HEK293 (cell line): ENCODE measurements around the gene CARS1.

Experiments
- GLI2 ChIP-seq: fragments of 450-650 bp; formaldehyde crosslinking; IDR thresholded peaks from 2 replicates; pipeline ENCODE4; 2017; ENCODE audit warnings: missing biosample characterization, missing genetic modification characterization, low read depth, borderline replicate concordance
- HOXC10 ChIP-seq: sonication (generic); formaldehyde crosslinking; IDR thresholded peaks from 2 replicates; pipeline ENCODE4 v1.8.1; 2023; ENCODE audit warnings: mild to moderate bottlenecking, missing genetic modification reagents
- RBAK ChIP-seq: fragments of 450-650 bp; formaldehyde crosslinking; IDR thresholded peaks from 2 replicates; pipeline ENCODE4 v1.5.1; 2016; ENCODE audit warnings: missing biosample characterization, missing genetic modification characterization
- SETDB1 ChIP-seq: IDR thresholded peaks from one replicate; pipeline ENCODE4 v1.6.1; 2017; ENCODE audit warnings: mild to moderate bottlenecking, low read length, moderate library complexity, mixed read lengths; ENCODE audit not compliant: insufficient read length
- SP3 ChIP-seq: fragments of 450-650 bp; formaldehyde crosslinking; IDR thresholded peaks from 2 replicates; pipeline ENCODE4 v1.5.1; 2016; ENCODE audit warnings: missing biosample characterization, missing genetic modification characterization
- TCF7L2 ChIP-seq: IDR thresholded peaks from 2 replicates; pipeline ENCODE4 v1.6.1; 2011; ENCODE audit warnings: low read depth, mild to moderate bottlenecking, inconsistent platforms, low read length, moderate library complexity, borderline replicate concordance
- WT1 ChIP-seq: fragments of 450-650 bp; formaldehyde crosslinking; IDR thresholded peaks from 2 replicates; pipeline ENCODE4 v1.5.1; 2016; ENCODE audit warnings: missing biosample characterization, missing genetic modification characterization
- YY1 ChIP-seq: fragments of 450-650 bp; formaldehyde crosslinking; IDR thresholded peaks from 2 replicates; pipeline ENCODE4 v1.5.1; 2018; ENCODE audit warnings: missing biosample characterization, missing genetic modification characterization
- YY2 ChIP-seq: fragments of 450-650 bp; formaldehyde crosslinking; IDR thresholded peaks from 2 replicates; pipeline ENCODE4 v1.5.1; 2016; ENCODE audit warnings: missing biosample characterization, missing genetic modification characterization
- ZBTB17 ChIP-seq: fragments of 450-650 bp; formaldehyde crosslinking; IDR thresholded peaks from 2 replicates; pipeline ENCODE4 v1.5.1; 2016; ENCODE audit warnings: missing biosample characterization, missing genetic modification characterization
- ZBTB48 ChIP-seq: fragments of 450-650 bp; formaldehyde crosslinking; IDR thresholded peaks from 2 replicates; pipeline ENCODE4 v1.5.1; 2016; ENCODE audit warnings: missing biosample characterization, missing genetic modification characterization
- ZEB2 ChIP-seq: fragments of 450-650 bp; formaldehyde crosslinking; IDR thresholded peaks from 2 replicates; pipeline ENCODE4 v1.5.1; 2016; ENCODE audit warnings: missing biosample characterization, missing genetic modification characterization
- ZFP3 ChIP-seq: fragments of 450-650 bp; formaldehyde crosslinking; IDR thresholded peaks from 2 replicates; pipeline ENCODE4 v1.5.1; 2016; ENCODE audit warnings: low read depth, missing biosample characterization, missing genetic modification characterization
- ZFP37 ChIP-seq: fragments of 450-650 bp; formaldehyde crosslinking; IDR thresholded peaks from 2 replicates; pipeline ENCODE4 v1.5.1; 2016; ENCODE audit warnings: missing biosample characterization, missing genetic modification characterization
- ZFP69B ChIP-seq: fragments of 450-650 bp; formaldehyde crosslinking; IDR thresholded peaks from 2 replicates; pipeline ENCODE4 v1.5.1; 2016; ENCODE audit warnings: missing biosample characterization, missing genetic modification characterization
- ZNF10 ChIP-seq: fragments of 450-650 bp; formaldehyde crosslinking; IDR thresholded peaks from 2 replicates; pipeline ENCODE4 v1.5.1; 2017; ENCODE audit warnings: missing biosample characterization, missing genetic modification characterization
- ZNF133 ChIP-seq: fragments of 450-650 bp; formaldehyde crosslinking; IDR thresholded peaks from 2 replicates; pipeline ENCODE4 v1.5.1; 2016; ENCODE audit warnings: missing biosample characterization, missing genetic modification characterization
- ZNF16 ChIP-seq: fragments of 450-650 bp; formaldehyde crosslinking; IDR thresholded peaks from 2 replicates; pipeline ENCODE4 v1.5.1; 2016; ENCODE audit warnings: low read depth, missing biosample characterization, missing genetic modification characterization
- ZNF248 ChIP-seq: fragments of 450-650 bp; formaldehyde crosslinking; IDR thresholded peaks from 2 replicates; pipeline ENCODE4 v1.5.1; 2017; ENCODE audit warnings: missing biosample characterization, missing genetic modification characterization
- ZNF335 ChIP-seq: fragments of 450-650 bp; formaldehyde crosslinking; conservative IDR thresholded peaks from 2 replicates; pipeline ENCODE4 v1.5.1; 2016; ENCODE audit warnings: missing biosample characterization, missing genetic modification characterization
- ZNF341 ChIP-seq: fragments of 450-650 bp; formaldehyde crosslinking; IDR thresholded peaks from 2 replicates; pipeline ENCODE4; 2016; ENCODE audit warnings: low read depth, missing biosample characterization, missing genetic modification characterization
- ZNF366 ChIP-seq: fragments of 450-650 bp; formaldehyde crosslinking; conservative IDR thresholded peaks from 2 replicates; pipeline ENCODE4 v1.5.1; 2016; ENCODE audit warnings: missing biosample characterization, missing genetic modification characterization
- ZNF37A ChIP-seq: fragments of 450-650 bp; IDR thresholded peaks from 2 replicates; pipeline ENCODE4 v1.5.1; 2018; ENCODE audit warnings: missing biosample characterization, missing genetic modification characterization
- ZNF501 ChIP-seq: fragments of 450-650 bp; formaldehyde crosslinking; IDR thresholded peaks from 2 replicates; pipeline ENCODE4 v1.5.1; 2016; ENCODE audit warnings: missing biosample characterization, missing genetic modification characterization
- ZNF558 ChIP-seq: fragments of 450-650 bp; formaldehyde crosslinking; IDR thresholded peaks from 2 replicates; pipeline ENCODE4 v1.5.1; 2016; ENCODE audit warnings: missing biosample characterization, missing genetic modification characterization
- ZNF561 ChIP-seq: fragments of 450-650 bp; IDR thresholded peaks from 2 replicates; pipeline ENCODE4 v1.5.1; 2018; ENCODE audit warnings: missing biosample characterization, missing genetic modification characterization, borderline replicate concordance
- ZNF626 ChIP-seq: fragments of 450-650 bp; sonication (Bioruptor Pico); formaldehyde crosslinking; IDR thresholded peaks from 2 replicates; pipeline ENCODE4 v1.5.1; 2018; ENCODE audit warnings: missing biosample characterization, missing genetic modification characterization, inconsistent platforms
- ZNF664 ChIP-seq: fragments of 450-650 bp; formaldehyde crosslinking; IDR thresholded peaks from 2 replicates; pipeline ENCODE4 v1.5.1; 2016; ENCODE audit warnings: missing biosample characterization, missing genetic modification characterization
- ZNF747 ChIP-seq: fragments of 450-650 bp; formaldehyde crosslinking; IDR thresholded peaks from 2 replicates; pipeline ENCODE4 v1.5.1; 2016; ENCODE audit warnings: missing biosample characterization, missing genetic modification characterization
- ZSCAN23 ChIP-seq: fragments of 450-650 bp; formaldehyde crosslinking; IDR thresholded peaks from 2 replicates; pipeline ENCODE4 v1.5.1; 2016; ENCODE audit warnings: missing biosample characterization, missing genetic modification characterization
- ZSCAN30 ChIP-seq: fragments of 450-650 bp; IDR thresholded peaks from 2 replicates; pipeline ENCODE4 v1.5.1; 2018; ENCODE audit warnings: missing biosample characterization, mild to moderate bottlenecking, missing genetic modification characterization, moderate library complexity
- TF ChIP-seq, protein P1 (sequence below): fragments of 450-650 bp; formaldehyde crosslinking; optimal IDR thresholded peaks from 2 replicates; pipeline ENCODE3; 2016; ENCODE audit warnings: missing biosample characterization, mild to moderate bottlenecking, missing genetic modification characterization
- TF ChIP-seq, protein P2 (sequence below): fragments of 450-650 bp; formaldehyde crosslinking; IDR thresholded peaks from 2 replicates; pipeline ENCODE4 v1.5.1; 2016; ENCODE audit warnings: missing biosample characterization, missing genetic modification characterization
- TF ChIP-seq, protein P3 (sequence below): fragments of 450-650 bp; formaldehyde crosslinking; IDR thresholded peaks from 2 replicates; pipeline ENCODE4 v1.5.1; 2017; ENCODE audit warnings: missing biosample characterization, mild to moderate bottlenecking, missing genetic modification characterization, moderate library complexity
- TF ChIP-seq, protein P4 (sequence below): fragments of 450-650 bp; formaldehyde crosslinking; IDR thresholded peaks from 2 replicates; pipeline ENCODE4 v1.5.1; 2016; ENCODE audit warnings: missing biosample characterization, missing genetic modification characterization

CARS1 gene

DNA sequence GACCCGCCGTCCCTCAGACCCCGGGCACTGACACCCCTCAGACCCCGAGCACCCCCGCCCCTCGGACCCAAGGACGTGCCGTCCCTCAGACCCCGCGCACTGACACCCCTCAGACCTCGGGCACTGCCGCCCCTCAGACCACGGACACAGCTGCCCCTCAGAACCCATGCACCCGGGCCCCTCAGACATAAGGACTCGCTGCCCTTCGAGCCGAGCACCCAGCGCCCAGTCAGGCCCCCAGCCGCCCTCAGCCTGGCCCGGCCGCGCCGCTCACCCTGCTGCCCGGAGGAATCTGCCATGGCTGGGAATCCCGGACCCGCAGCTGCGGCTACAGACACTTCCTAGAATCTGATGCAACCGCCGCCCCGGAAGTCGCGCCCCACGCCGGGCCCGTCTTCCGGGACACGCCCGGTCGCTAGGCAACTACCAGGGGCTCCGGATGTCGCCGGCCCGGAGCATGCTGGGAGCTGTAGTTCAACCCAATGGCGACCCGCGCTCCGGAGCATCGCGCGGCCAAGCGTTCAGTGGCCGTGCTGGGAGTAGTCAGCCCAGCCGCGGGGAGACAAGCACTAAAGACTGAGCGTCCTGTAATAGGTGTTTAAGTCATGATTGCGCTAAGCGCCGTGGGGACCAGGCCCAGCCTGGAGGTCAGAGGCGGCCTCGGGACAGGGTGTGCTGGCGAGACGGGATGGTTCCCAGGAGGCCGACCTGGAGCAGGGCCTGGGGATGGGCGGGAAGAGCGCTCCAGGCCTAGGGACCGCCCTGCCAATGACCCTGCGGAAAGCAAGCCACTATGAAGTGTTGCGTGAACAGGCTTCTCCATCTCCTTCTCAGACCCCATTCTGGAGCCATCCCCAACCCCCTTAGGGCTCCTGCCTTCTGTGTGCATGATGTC lies at the start of gene CARS1 (continued):
- TF ChIP-seq ZBTB17 (tag by site-specific recombination): peak; percentile 87
- no peak for TF ChIP-seq ZNF248 (tag by site-specific recombination)
- TF ChIP-seq ZEB2: peak; percentile 33; the same call in 1 of the 2 replicates
- no peak; the same call in 1 of the 2 replicates for TF ChIP-seq HOXC10 (CRISPR knock-in tag)
- no peak for TF ChIP-seq ZSCAN23 (tag by site-specific recombination)
- no peak for TF ChIP-seq ZNF664
- TF ChIP-seq, protein P1, sequence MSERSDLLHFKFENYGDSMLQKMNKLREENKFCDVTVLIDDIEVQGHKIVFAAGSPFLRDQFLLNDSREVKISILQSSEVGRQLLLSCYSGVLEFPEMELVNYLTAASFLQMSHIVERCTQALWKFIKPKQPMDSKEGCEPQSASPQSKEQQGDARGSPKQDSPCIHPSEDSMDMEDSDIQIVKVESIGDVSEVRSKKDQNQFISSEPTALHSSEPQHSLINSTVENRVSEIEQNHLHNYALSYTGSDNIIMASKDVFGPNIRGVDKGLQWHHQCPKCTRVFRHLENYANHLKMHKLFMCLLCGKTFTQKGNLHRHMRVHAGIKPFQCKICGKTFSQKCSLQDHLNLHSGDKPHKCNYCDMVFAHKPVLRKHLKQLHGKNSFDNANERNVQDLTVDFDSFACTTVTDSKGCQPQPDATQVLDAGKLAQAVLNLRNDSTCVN: peak; percentile 69
- TF ChIP-seq, protein P2, sequence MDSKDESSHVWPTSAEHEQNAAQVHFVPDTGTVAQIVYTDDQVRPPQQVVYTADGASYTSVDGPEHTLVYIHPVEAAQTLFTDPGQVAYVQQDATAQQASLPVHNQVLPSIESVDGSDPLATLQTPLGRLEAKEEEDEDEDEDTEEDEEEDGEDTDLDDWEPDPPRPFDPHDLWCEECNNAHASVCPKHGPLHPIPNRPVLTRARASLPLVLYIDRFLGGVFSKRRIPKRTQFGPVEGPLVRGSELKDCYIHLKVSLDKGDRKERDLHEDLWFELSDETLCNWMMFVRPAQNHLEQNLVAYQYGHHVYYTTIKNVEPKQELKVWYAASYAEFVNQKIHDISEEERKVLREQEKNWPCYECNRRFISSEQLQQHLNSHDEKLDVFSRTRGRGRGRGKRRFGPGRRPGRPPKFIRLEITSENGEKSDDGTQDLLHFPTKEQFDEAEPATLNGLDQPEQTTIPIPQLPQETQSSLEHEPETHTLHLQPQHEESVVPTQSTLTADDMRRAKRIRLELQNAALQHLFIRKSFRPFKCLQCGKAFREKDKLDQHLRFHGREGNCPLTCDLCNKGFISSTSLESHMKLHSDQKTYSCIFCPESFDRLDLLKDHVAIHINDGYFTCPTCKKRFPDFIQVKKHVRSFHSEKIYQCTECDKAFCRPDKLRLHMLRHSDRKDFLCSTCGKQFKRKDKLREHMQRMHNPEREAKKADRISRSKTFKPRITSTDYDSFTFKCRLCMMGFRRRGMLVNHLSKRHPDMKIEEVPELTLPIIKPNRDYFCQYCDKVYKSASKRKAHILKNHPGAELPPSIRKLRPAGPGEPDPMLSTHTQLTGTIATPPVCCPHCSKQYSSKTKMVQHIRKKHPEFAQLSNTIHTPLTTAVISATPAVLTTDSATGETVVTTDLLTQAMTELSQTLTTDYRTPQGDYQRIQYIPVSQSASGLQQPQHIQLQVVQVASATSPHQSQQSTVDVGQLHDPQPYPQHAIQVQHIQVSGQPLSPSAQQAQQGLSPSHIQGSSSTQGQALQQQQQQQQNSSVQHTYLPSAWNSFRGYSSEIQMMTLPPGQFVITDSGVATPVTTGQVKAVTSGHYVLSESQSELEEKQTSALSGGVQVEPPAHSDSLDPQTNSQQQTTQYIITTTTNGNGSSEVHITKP (tag by site-specific recombination): peak; percentile 22; the same call in 1 of the 2 replicates
- no peak for TF ChIP-seq ZNF626 (tag by site-specific recombination)
- peak; percentile 42; the same call in 1 of the 2 replicates for TF ChIP-seq ZSCAN30
- TF ChIP-seq ZNF501 (tag by site-specific recombination): 0 out of 2 replicates have a peak, but pooled peaks have one; percentile 80
- no peak for TF ChIP-seq SETDB1
- peak; percentile 50; the same call in 1 of the 2 replicates for TF ChIP-seq ZFP69B (tag by site-specific recombination)
- TF ChIP-seq TCF7L2: no peak
- TF ChIP-seq, protein P3, sequence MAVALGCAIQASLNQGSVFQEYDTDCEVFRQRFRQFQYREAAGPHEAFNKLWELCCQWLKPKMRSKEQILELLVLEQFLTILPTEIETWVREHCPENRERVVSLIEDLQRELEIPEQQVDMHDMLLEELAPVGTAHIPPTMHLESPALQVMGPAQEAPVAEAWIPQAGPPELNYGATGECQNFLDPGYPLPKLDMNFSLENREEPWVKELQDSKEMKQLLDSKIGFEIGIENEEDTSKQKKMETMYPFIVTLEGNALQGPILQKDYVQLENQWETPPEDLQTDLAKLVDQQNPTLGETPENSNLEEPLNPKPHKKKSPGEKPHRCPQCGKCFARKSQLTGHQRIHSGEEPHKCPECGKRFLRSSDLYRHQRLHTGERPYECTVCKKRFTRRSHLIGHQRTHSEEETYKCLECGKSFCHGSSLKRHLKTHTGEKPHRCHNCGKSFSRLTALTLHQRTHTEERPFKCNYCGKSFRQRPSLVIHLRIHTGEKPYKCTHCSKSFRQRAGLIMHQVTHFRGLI (tag by site-specific recombination): peak; percentile 71; the same call in 1 of the 2 replicates
- no peak for TF ChIP-seq ZNF366
- no peak for TF ChIP-seq ZNF747 (tag by site-specific recombination)
- TF ChIP-seq WT1: 0 out of 2 replicates have a peak, but pooled peaks have one; percentile 8
- no peak for TF ChIP-seq ZNF558 (tag by site-specific recombination)
- no peak for TF ChIP-seq ZNF16 (tag by site-specific recombination)
- TF ChIP-seq ZNF10 (tag by site-specific recombination): no peak
- no peak for TF ChIP-seq RBAK (tag by site-specific recombination)
- TF ChIP-seq YY2 (tag by site-specific recombination): peak; percentile 79
- TF ChIP-seq ZNF37A (tag by site-specific recombination): no peak
- TF ChIP-seq ZFP37 (tag by site-specific recombination): peak; percentile 73; the same call in 1 of the 2 replicates
- TF ChIP-seq, protein P4, sequence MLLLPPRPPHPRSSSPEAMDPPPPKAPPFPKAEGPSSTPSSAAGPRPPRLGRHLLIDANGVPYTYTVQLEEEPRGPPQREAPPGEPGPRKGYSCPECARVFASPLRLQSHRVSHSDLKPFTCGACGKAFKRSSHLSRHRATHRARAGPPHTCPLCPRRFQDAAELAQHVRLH (tag by site-specific recombination): 0 out of 2 replicates have a peak, but pooled peaks have one; percentile 41
- TF ChIP-seq GLI2: no peak
- peak; percentile 67 for TF ChIP-seq YY1 (tag by site-specific recombination)
- TF ChIP-seq ZFP3 (tag by site-specific recombination): no peak
- peak; percentile 79 for TF ChIP-seq SP3 (tag by site-specific recombination)
- peak; percentile 58; the same call in 1 of the 2 replicates for TF ChIP-seq ZNF341 (tag by site-specific recombination)
- TF ChIP-seq ZNF133 (tag by site-specific recombination): no peak
- no peak for TF ChIP-seq ZNF561
- peak; percentile 80 for TF ChIP-seq ZNF335 (tag by site-specific recombination)
- peak; percentile 88 for TF ChIP-seq ZBTB48
